Measurements from ENCODE around the gene MOB1A.
"Not testable (repeated sequence)": the region's sequence is repeated elsewhere in the genome, so short reads cannot be mapped to it uniquely, and the experiment has no call there.

Gene MOB1A

DNA sequence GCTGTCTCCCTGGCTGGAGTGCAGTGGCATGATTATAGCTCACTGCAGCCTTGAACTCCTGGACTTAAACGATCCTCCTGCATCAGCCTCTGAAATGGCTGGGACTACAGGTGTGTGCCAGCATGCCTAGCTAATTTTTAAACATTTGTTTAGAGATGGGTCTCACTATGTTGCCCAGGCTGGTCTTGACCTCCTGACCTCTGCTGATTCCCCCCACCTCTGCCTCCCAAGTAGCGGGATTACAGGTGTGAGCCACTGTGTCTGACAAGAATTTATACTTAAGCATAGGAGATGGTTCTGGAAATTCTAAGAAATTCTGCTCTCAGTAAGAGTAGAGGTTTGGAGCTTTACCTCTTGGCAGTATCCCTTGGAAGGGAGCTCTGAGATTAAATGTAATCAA is 38.0 kb upstream of the MOB1A start:
- no peak overlapping the region for H3K27ac ChIP-seq (ENCODE audit: low read depth in 2 of 2, low read length in 2 of 2)
- no peaks in the 10 kb centered on the region for H3K27me3 ChIP-seq (ENCODE audit: control insufficient read depth in 2 of 2, insufficient read depth in 2 of 2, low read length in 2 of 2)
- H3K9ac ChIP-seq (ENCODE audit: low read depth in 1 of 2, low read length in 2 of 2): no peak overlapping the region
- no peak overlapping the region for H3K4me3 ChIP-seq (ENCODE audit: low read length in 2 of 2)
- H3K9me3 ChIP-seq (ENCODE audit: control insufficient read depth in 2 of 2, low read length in 2 of 2): no peaks in the 10 kb centered on the region
- H3K36me3 ChIP-seq (ENCODE audit: control insufficient read depth in 2 of 2, insufficient read depth in 2 of 2, low read length in 2 of 2): peaks cover 13 to 28% of the 10 kb centered on the region in 2 donors
- no peaks in the 10 kb centered on the region for H3K4me1 ChIP-seq (ENCODE audit: control insufficient read depth in 2 of 2, insufficient read depth in 2 of 2, low read length in 2 of 2)

DNA sequence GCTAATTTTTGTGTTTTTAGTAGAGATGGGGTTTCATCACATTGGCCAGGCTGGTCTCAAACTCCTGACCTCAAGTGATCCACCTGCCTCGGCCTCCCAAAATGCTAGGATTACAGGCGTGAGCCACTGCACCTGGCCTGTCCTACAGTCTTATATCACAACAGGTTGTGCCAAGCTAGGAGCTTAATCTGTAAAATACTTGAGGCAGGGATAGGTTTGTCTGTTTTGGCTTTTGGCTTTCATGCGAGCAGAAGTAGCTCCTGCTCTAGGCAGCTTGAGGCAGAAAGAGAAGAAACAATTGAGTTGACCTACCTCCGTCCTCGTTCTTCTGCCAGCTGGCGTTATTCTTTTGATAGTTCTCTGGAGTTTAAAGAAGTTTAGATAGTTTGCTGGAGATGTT is 37.1 kb upstream of the MOB1A start:
- not testable (repeated sequence) for H3K27me3 ChIP-seq (ENCODE audit: control insufficient read depth in 2 of 2, insufficient read depth in 2 of 2, low read length in 2 of 2); H3K4me1 ChIP-seq (ENCODE audit: control insufficient read depth in 2 of 2, insufficient read depth in 2 of 2, low read length in 2 of 2); H3K4me3 ChIP-seq (ENCODE audit: low read length in 2 of 2); H3K9ac ChIP-seq (ENCODE audit: low read depth in 1 of 2, low read length in 2 of 2); H3K27ac ChIP-seq (ENCODE audit: low read depth in 2 of 2, low read length in 2 of 2); H3K9me3 ChIP-seq (ENCODE audit: control insufficient read depth in 2 of 2, low read length in 2 of 2)
- H3K36me3 ChIP-seq (ENCODE audit: control insufficient read depth in 2 of 2, insufficient read depth in 2 of 2, low read length in 2 of 2): peaks cover 18 to 29% of the 10 kb centered on the region in 2 donors

DNA sequence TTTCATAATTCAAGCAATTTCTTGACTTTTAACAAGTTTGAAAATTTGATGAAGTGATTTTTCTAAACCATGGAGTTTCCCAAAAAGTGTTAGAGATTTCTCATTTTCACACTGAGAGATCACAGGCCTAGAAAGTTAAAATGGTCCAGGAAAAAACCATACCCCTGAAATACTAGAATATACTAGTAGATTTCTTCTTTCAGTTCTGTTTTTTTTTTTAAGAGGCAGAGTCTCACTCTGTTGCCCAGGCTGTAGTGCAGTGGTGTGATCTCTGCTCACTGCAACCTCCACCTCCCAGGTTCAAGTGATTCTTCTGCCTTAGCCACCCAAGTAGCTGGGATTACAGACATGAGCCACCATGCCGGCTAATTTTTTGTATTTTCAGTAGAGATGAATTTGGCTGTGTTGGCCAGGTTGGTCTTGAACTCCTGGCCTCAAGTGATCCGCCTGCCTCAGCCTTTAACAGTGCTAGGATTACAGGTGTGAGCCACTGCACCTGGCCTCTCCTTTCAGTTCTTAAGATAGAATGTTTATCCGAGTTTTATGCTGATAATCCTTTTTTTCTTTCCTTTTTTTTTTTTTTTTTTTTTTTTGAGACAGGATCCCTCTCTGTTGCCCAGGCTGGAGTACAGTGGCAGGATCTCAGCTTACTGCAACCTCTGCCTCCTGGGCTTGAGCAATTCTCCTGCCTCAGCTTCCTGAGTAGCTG is 34.2 kb upstream of the MOB1A start:
- no peak overlapping the region for H3K4me3 ChIP-seq (ENCODE audit: low read length in 2 of 2)
- no peak overlapping the region for H3K9ac ChIP-seq (ENCODE audit: low read depth in 1 of 2, low read length in 2 of 2)
- H3K27ac ChIP-seq (ENCODE audit: low read depth in 2 of 2, low read length in 2 of 2): no peak overlapping the region
- peaks cover 26 to 44% of the 10 kb centered on the region in 2 donors for H3K36me3 ChIP-seq (ENCODE audit: control insufficient read depth in 2 of 2, insufficient read depth in 2 of 2, low read length in 2 of 2)
- H3K4me1 ChIP-seq (ENCODE audit: control insufficient read depth in 2 of 2, insufficient read depth in 2 of 2, low read length in 2 of 2): no peaks in the 10 kb centered on the region
- H3K9me3 ChIP-seq (ENCODE audit: control insufficient read depth in 2 of 2, low read length in 2 of 2): no peaks in the 10 kb centered on the region
- H3K27me3 ChIP-seq (ENCODE audit: control insufficient read depth in 2 of 2, insufficient read depth in 2 of 2, low read length in 2 of 2): no peaks in the 10 kb centered on the region

DNA sequence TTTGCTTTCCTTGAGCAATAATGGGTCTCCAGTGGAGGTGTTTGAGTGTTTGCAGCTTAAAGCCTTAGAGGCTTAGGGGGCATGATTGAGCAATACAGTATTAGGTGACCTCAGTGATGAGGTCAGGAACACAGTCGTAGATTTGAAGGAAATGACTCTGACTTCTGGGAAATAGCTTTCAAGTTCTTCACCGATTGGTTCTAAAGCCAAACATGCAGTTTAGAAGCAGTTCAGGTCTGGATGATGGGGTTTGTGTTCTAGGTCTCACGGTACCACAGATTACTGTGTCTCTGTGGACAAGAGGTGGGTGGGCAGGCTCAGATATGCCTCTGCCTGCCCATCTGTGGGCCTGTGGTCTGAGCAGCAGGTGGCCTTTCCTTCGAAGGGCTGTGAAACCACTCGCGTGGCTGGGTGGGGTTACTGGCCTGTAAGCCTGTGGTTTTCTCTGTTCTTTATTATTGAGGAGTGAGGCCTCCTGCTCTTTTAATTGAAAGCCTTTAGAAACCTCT is 27.6 kb upstream of the MOB1A start:
- peak overlapping the region; percentile 76 to 78 for H3K27ac ChIP-seq (ENCODE audit: low read depth in 2 of 2, low read length in 2 of 2)
- peak overlapping the region in 1 of 2 donors; percentile 34 for H3K4me3 ChIP-seq (ENCODE audit: low read length in 2 of 2)
- H3K36me3 ChIP-seq (ENCODE audit: control insufficient read depth in 2 of 2, insufficient read depth in 2 of 2, low read length in 2 of 2): peaks cover 14 to 19% of the 10 kb centered on the region in 2 donors
- peaks cover 21 to 25% of the 10 kb centered on the region in 2 donors for H3K4me1 ChIP-seq (ENCODE audit: control insufficient read depth in 2 of 2, insufficient read depth in 2 of 2, low read length in 2 of 2)
- H3K9ac ChIP-seq (ENCODE audit: low read depth in 1 of 2, low read length in 2 of 2): peak overlapping the region; percentile 25 to 58
- H3K9me3 ChIP-seq (ENCODE audit: control insufficient read depth in 2 of 2, low read length in 2 of 2): no peaks in the 10 kb centered on the region
- no peaks in the 10 kb centered on the region for H3K27me3 ChIP-seq (ENCODE audit: control insufficient read depth in 2 of 2, insufficient read depth in 2 of 2, low read length in 2 of 2)

DNA sequence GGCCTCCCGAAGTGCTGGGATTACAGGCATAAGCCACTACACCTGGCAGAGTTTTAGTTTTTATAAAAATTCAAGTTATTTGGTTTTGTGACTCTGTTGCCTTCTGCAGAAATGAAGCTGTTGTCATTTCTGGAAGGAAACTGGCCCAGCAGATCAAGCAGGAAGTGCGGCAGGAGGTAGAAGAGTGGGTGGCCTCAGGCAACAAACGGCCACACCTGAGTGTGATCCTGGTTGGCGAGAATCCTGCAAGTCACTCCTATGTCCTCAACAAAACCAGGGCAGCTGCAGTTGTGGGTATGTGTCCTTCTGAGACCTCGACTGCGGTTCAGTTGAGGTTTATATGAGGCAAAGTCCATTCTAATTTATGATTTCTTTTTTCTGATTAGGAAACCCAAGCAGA is 26.9 kb upstream of the MOB1A start:
- peak overlapping the region; percentile 78 to 84 for H3K27ac ChIP-seq (ENCODE audit: low read depth in 2 of 2, low read length in 2 of 2)
- no peaks in the 10 kb centered on the region for H3K27me3 ChIP-seq (ENCODE audit: control insufficient read depth in 2 of 2, insufficient read depth in 2 of 2, low read length in 2 of 2)
- no peaks in the 10 kb centered on the region for H3K9me3 ChIP-seq (ENCODE audit: control insufficient read depth in 2 of 2, low read length in 2 of 2)
- H3K36me3 ChIP-seq (ENCODE audit: control insufficient read depth in 2 of 2, insufficient read depth in 2 of 2, low read length in 2 of 2): peaks cover 9 to 15% of the 10 kb centered on the region in 2 donors
- H3K4me3 ChIP-seq (ENCODE audit: low read length in 2 of 2): peak overlapping the region in 1 of 2 donors; percentile 34
- peaks cover 21 to 25% of the 10 kb centered on the region in 2 donors for H3K4me1 ChIP-seq (ENCODE audit: control insufficient read depth in 2 of 2, insufficient read depth in 2 of 2, low read length in 2 of 2)
- H3K9ac ChIP-seq (ENCODE audit: low read depth in 1 of 2, low read length in 2 of 2): peak overlapping the region in 1 of 2 donors; percentile 52

DNA sequence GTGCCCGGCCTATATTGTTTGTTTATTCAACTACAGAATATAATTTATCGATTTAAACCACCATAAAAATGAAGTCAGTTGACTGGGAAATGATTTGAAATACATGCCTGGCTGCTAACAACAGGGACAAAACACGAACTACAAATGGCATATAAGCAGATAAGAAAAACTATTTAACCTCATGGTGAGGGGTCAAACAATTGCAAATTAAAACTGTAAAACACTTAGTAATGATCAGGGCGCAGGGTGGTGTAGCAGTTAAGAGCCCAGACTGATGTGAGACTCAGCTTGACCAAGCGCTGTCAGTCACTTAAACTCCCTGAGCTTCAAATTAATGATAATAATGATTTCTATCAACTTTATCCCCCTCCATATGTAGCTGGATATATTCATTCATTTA is 26.4 kb upstream of the MOB1A start:
- H3K27ac ChIP-seq (ENCODE audit: low read depth in 2 of 2, low read length in 2 of 2): peak overlapping the region; percentile 75 to 84
- H3K4me3 ChIP-seq (ENCODE audit: low read length in 2 of 2): peak overlapping the region in 1 of 2 donors; percentile 13
- peak overlapping the region in 1 of 2 donors; percentile 52 for H3K9ac ChIP-seq (ENCODE audit: low read depth in 1 of 2, low read length in 2 of 2)
- H3K4me1 ChIP-seq (ENCODE audit: control insufficient read depth in 2 of 2, insufficient read depth in 2 of 2, low read length in 2 of 2): peaks cover 21 to 25% of the 10 kb centered on the region in 2 donors
- no peaks in the 10 kb centered on the region for H3K9me3 ChIP-seq (ENCODE audit: control insufficient read depth in 2 of 2, low read length in 2 of 2)
- H3K27me3 ChIP-seq (ENCODE audit: control insufficient read depth in 2 of 2, insufficient read depth in 2 of 2, low read length in 2 of 2): no peaks in the 10 kb centered on the region
- peaks cover 9 to 15% of the 10 kb centered on the region in 2 donors for H3K36me3 ChIP-seq (ENCODE audit: control insufficient read depth in 2 of 2, insufficient read depth in 2 of 2, low read length in 2 of 2)

DNA sequence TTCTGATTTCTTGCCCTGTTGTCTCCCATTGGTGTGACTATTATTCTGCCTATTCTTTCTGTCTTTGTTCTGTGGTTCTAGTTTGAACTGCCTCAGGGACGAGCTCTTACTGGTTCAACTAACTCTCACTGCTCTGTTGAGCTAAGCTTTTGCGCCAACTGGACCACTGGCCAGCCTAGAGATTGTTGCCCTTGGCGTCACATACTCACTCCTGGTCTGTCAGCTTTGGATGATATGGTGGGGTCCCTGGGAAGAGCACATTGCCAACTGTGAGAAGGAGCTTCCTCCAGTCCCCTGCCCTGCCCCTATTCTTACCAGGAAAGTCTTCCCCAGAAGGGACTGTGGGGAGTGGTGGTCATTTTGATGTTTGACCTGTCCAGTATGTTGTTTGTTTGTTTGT is 25.8 kb upstream of the MOB1A start:
- peaks cover 24 to 30% of the 10 kb centered on the region in 2 donors for H3K4me1 ChIP-seq (ENCODE audit: control insufficient read depth in 2 of 2, insufficient read depth in 2 of 2, low read length in 2 of 2)
- no peaks in the 10 kb centered on the region for H3K27me3 ChIP-seq (ENCODE audit: control insufficient read depth in 2 of 2, insufficient read depth in 2 of 2, low read length in 2 of 2)
- H3K27ac ChIP-seq (ENCODE audit: low read depth in 2 of 2, low read length in 2 of 2): peak overlapping the region; percentile 75 to 84
- no peak overlapping the region for H3K9ac ChIP-seq (ENCODE audit: low read depth in 1 of 2, low read length in 2 of 2)
- H3K4me3 ChIP-seq (ENCODE audit: low read length in 2 of 2): no peak overlapping the region
- H3K36me3 ChIP-seq (ENCODE audit: control insufficient read depth in 2 of 2, insufficient read depth in 2 of 2, low read length in 2 of 2): peaks cover 8 to 9% of the 10 kb centered on the region in 2 donors
- H3K9me3 ChIP-seq (ENCODE audit: control insufficient read depth in 2 of 2, low read length in 2 of 2): no peaks in the 10 kb centered on the region

DNA sequence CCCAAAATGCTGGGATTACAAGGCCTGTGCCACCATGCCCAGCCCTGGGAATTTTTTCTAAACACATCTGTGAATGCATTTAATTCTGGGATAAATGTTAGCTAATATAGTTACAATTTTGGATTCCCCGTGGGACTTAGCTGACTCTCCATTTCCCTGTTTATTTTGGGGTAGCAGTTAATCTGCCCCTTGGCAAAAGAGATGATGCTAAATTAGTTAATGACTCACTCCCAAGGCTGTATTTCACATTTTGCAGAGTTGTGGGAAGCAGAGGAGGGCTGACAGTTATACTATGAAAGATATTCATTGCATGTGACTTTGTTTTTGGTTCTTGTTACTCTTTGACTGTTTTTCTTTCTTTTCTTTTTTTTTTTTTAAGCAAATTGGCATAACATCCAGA is 22.9 kb upstream of the MOB1A start:
- Histone ChIP-seq H3K27me3 (ENCODE audit: control insufficient read depth in 2 of 2, insufficient read depth in 2 of 2, low read length in 2 of 2) (no peaks in the 10 kb centered on the region), H3K9ac (ENCODE audit: low read depth in 1 of 2, low read length in 2 of 2) (no peak overlapping the region), H3K9me3 (ENCODE audit: control insufficient read depth in 2 of 2, low read length in 2 of 2) (no peaks in the 10 kb centered on the region), H3K4me1 (ENCODE audit: control insufficient read depth in 2 of 2, insufficient read depth in 2 of 2, low read length in 2 of 2) (peaks cover 22 to 31% of the 10 kb centered on the region in 2 donors), H3K36me3 (ENCODE audit: control insufficient read depth in 2 of 2, insufficient read depth in 2 of 2, low read length in 2 of 2) (no peaks in the 10 kb centered on the region), H3K27ac (ENCODE audit: low read depth in 2 of 2, low read length in 2 of 2) (peak overlapping the region in 1 of 2 donors; percentile 18), H3K4me3 (ENCODE audit: low read length in 2 of 2) (no peak overlapping the region)

DNA sequence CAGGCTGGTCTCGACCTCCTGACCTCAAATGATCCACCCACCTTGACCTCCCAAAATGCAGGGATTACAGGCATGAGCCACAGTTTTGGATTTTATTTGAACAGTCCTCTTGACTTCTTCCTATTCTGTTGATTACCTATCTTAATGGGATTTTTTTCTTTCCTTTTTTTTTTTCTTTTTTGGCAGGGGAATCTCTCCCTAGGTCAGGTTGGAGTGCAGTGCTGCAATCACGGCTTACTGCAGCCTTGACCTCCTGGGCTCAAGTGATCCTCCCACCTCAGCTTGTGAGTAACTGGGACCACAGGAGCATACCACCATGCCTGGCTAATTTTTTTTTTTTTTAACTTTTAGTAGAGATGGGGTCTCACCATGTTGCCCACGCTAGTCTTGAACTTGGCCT is 22.5 kb upstream of the MOB1A start:
- Histone ChIP-seq H3K9me3 (ENCODE audit: control insufficient read depth in 2 of 2, low read length in 2 of 2) (no peaks in the 10 kb centered on the region), H3K27ac (ENCODE audit: low read depth in 2 of 2, low read length in 2 of 2) (peak overlapping the region in 1 of 2 donors; percentile 18), H3K4me3 (ENCODE audit: low read length in 2 of 2) (no peak overlapping the region), H3K4me1 (ENCODE audit: control insufficient read depth in 2 of 2, insufficient read depth in 2 of 2, low read length in 2 of 2) (peaks cover 18 to 27% of the 10 kb centered on the region in 2 donors), H3K27me3 (ENCODE audit: control insufficient read depth in 2 of 2, insufficient read depth in 2 of 2, low read length in 2 of 2) (no peaks in the 10 kb centered on the region), H3K36me3 (ENCODE audit: control insufficient read depth in 2 of 2, insufficient read depth in 2 of 2, low read length in 2 of 2) (no peaks in the 10 kb centered on the region), H3K9ac (ENCODE audit: low read depth in 1 of 2, low read length in 2 of 2) (no peak overlapping the region)

DNA sequence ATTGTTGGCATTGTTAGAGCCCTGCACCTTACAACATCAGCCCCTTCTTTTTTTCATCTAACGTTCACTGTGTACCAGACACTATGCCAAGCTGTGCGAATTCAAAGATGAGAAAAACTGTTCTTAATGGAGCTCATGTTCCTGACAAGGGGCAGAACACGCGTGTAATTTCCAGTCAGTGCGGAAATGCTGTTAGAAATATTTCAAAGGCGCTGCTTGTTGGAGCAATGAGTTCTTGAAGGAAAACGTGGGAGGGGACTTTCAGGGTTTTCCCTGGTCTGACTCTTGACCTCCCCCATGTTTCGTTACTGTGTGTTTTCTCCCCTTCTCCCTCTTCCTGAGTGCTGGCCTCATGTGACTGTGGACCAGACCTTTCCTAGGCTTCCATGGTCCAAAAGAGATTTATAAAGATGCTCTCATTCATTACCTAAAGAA is 21.2 kb upstream of the MOB1A start:
- Histone ChIP-seq H3K9me3 (ENCODE audit: control insufficient read depth in 2 of 2, low read length in 2 of 2) (no peaks in the 10 kb centered on the region), H3K4me1 (ENCODE audit: control insufficient read depth in 2 of 2, insufficient read depth in 2 of 2, low read length in 2 of 2) (peaks cover 10 to 15% of the 10 kb centered on the region in 2 donors), H3K36me3 (ENCODE audit: control insufficient read depth in 2 of 2, insufficient read depth in 2 of 2, low read length in 2 of 2) (no peaks in the 10 kb centered on the region), H3K27ac (ENCODE audit: low read depth in 2 of 2, low read length in 2 of 2) (no peak overlapping the region), H3K9ac (ENCODE audit: low read depth in 1 of 2, low read length in 2 of 2) (peak overlapping the region; percentile 83 to 89), H3K27me3 (ENCODE audit: control insufficient read depth in 2 of 2, insufficient read depth in 2 of 2, low read length in 2 of 2) (no peaks in the 10 kb centered on the region), H3K4me3 (ENCODE audit: low read length in 2 of 2) (peak overlapping the region; percentile 68 to 89)
